Endothelial cell (in vitro differentiated cells): ENCODE measurements around the gene PTAR1. TPM values are rescaled to one million over a fixed set of nuclear protein-coding genes. Genes with fewer than 3 reads are reported as not detected.

ENCODE experiments used
- DNase-seq: peaks from one replicate; pipeline ENCODE4 v3.0.0; 2021; ENCODE audit warnings: low spot score
- H3K27ac Mint-ChIP-seq: one replicate; pipeline ENCODE4 v1.8.0; 2021; ENCODE audit warnings: mixed read lengths, inconsistent platforms; ENCODE audit not compliant: unreplicated experiment
- H3K27me3 Mint-ChIP-seq: one replicate; pipeline ENCODE4 v1.8.0; 2021; ENCODE audit warnings: mild to moderate bottlenecking, moderate library complexity, mixed read lengths, inconsistent platforms; ENCODE audit not compliant: unreplicated experiment
- H3K36me3 Mint-ChIP-seq: one replicate; pipeline ENCODE4 v1.8.0; 2021; ENCODE audit warnings: mild to moderate bottlenecking, low read depth, mixed read lengths, inconsistent platforms; ENCODE audit not compliant: unreplicated experiment
- H3K4me1 Mint-ChIP-seq: one replicate; pipeline ENCODE4 v1.8.0; 2021; ENCODE audit warnings: mild to moderate bottlenecking, mixed read lengths, inconsistent platforms; ENCODE audit not compliant: unreplicated experiment
- H3K4me3 Mint-ChIP-seq: one replicate; pipeline ENCODE4 v1.8.0; 2021; ENCODE audit warnings: mild to moderate bottlenecking, mixed read lengths, inconsistent platforms; ENCODE audit not compliant: unreplicated experiment
- H3K9me3 Mint-ChIP-seq: one replicate; pipeline ENCODE4 v1.8.0; 2021; ENCODE audit warnings: mixed read lengths, inconsistent platforms; ENCODE audit not compliant: unreplicated experiment
- CTCF ChIP-seq: fragments of 200-600 bp; sonication (generic); IDR thresholded peaks from one replicate; pipeline ENCODE4 v1.5.0; 2021; ENCODE audit warnings: antibody characterized with exemption; ENCODE audit not compliant: unreplicated experiment
- long read RNA-seq: library from polyadenylated mRNA; unstranded; transcript quantifications from one replicate; pipeline ENCODE4 v2.0.0, GENCODE V29; 2020; ENCODE audit not compliant: unreplicated experiment
- total RNA-seq: library from RNA; stranded (reverse); fragmentation: NEBNext Ultra II Directional; extraction: Animal tissue kit (Norgen Biotek cat#: 25700); gene quantifications from one replicate; pipeline ENCODE4 v1.2.1, GENCODE V29; 2021; ENCODE audit not compliant: unreplicated experiment

The PTAR1 gene
- 32.5 TPM for total RNA-seq
- long read RNA-seq, partial matches to known transcripts, result 2 of 2 reads
- long read RNA-seq, other reads (novel, unspliced or antisense), result 0 of 2 reads

DNA sequence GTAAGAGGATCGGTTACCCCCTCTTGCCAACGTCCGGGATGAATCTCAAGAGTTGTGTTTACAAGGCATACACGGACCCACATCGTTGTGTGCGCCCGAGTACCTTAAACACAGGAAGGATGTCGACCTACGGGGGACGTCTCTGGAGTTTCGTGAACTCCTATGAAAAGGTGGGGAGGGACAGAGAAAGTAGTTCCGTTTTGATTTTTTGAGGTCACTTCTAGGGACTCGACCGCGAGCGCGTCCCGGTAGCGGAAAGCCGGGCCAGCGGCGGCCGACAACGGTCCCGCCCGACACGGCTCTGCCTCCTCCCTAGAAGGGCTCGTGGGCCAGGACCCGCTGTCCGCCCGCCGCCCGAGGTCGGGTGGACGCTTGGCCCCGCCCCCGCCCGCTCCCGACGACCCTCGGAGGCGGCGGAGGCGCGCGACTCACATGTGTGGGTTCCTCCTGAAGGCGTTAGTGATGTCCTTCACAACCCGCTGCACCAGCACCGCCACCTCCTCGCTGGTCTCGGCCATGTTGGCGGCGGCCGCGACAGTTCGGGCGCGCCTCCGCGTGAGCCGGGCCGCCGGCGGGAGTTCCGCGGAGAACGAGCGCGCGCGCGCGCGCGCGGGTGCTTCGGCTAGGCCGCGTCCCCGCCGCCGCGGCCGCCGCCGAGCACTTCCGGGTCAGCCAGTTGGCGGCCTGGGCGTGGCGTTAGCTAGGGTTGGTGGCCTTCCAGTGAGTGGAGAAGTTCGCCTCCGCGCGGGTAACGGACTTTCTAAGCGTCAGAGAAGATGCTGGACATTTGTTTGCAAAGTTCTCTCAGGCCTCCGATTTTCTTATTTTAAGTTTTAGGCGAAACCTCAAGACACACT is at the start of gene PTAR1:
Gene PTAR1, minus strand, starts transcription at position 591 of the 857 bp plus-strand sequence. Its CDS starts 73 bp downstream, at position 518.
- Mint-ChIP-seq H3K27me3 (no peaks in the 10 kb centered on the region), H3K27ac (peak within 1 kb of the TSS; percentile 93), H3K4me1 (peaks cover 5% of the 10 kb centered on the region), H3K9me3 (no peaks in the 10 kb centered on the region), H3K36me3 (peaks cover 4% of the 10 kb centered on the region), H3K4me3 (peak within 1 kb of the TSS; percentile 97)
- no peak for TF ChIP-seq CTCF
- peak; percentile 94 for DNase-seq

GRCh38 chr9:69809304-69809863 is 49.6 kb upstream of the PTAR1 start:
- Mint-ChIP-seq H3K4me3 (no peak overlapping the region), H3K27ac (no peak overlapping the region), H3K4me1 (peaks cover 3% of the 10 kb centered on the region), H3K27me3 (peaks cover 2% of the 10 kb centered on the region), H3K36me3 (no peaks in the 10 kb centered on the region), H3K9me3 (no peaks in the 10 kb centered on the region)
- DNase-seq, result peak; percentile 42
- TF ChIP-seq CTCF, result peak; percentile 49

DNA sequence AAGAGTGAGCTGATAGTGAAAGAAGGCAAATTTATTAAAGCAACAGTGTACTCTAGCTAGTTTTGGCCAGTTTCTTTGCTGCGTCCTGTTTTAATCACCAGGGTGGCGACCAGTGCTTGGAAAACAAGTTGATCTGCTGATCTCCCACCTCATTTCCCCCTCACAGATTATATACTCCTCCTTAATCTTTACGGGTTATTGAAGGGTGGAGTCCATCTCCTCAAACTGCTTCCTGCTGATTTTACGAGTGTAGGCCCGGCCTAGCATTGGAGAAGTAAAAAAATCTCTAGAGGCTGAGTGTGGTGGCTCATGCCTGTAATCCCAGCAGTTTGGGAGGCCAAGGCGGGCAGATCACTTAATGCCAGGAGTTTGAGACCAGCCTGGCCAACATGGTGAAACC is 46.8 kb upstream of the PTAR1 start:
- no peak for DNase-seq
- no peaks in the 10 kb centered on the region for H3K9me3 Mint-ChIP-seq
- H3K4me3 Mint-ChIP-seq, result no peak overlapping the region
- H3K36me3 Mint-ChIP-seq, result no peaks in the 10 kb centered on the region
- H3K27ac Mint-ChIP-seq, result no peak overlapping the region
- TF ChIP-seq CTCF, result no peak
- peaks cover 2% of the 10 kb centered on the region for H3K27me3 Mint-ChIP-seq
- no peaks in the 10 kb centered on the region for H3K4me1 Mint-ChIP-seq

DNA sequence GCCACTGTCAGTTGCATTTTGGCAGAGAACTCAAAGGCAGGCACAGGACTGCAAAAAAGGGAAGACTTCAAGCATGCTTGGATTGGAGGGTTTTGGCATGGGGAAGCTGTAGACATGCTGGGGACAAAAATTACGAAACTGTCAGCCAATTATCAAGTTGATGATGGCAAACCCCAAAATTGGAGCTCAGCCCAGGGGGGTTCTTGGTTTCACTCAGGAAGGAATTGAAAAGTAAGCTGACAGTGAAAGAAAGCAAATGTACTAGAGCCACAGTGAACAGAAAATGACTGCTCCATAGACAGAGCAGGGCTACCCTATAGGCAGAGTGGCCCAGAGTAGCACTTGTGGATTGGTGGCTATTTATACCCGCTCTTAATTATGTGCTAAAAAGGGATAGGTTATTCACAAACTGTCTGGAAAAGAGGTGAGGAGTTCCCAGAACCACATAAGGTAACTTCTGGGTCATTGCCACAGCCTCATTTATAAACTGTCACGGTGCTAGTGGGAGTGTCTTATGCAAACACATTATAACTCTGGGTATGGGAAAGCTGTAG is 46.2 kb upstream of the PTAR1 start:
- Mint-ChIP-seq H3K9me3 (no peaks in the 10 kb centered on the region), H3K27me3 (peaks cover 2% of the 10 kb centered on the region), H3K4me1 (no peaks in the 10 kb centered on the region), H3K27ac (no peak overlapping the region), H3K4me3 (no peak overlapping the region), H3K36me3 (no peaks in the 10 kb centered on the region)
- DNase-seq, result no peak
- TF ChIP-seq CTCF, result no peak
